A673 (cell line): ENCODE results near the gene PTPRR. TPM values are rescaled to one million over a fixed set of nuclear protein-coding genes. Genes with fewer than 3 reads are reported as not detected.

Source experiments
- BruUV-seq: library from RNA; stranded (reverse); fragments of 400-500 nt; replicated peaks from 2 replicates; lab custom pipeline; 2021; lab: Mats Ljungman, UMichigan
- CTCF ChIA-PET: fragments of 300-600 bp; sonication (Branson Sonifier 250); formaldehyde crosslinking; loops from one replicate; lab custom pipeline; 2022; ENCODE audit warnings: antibody characterized with exemption; lab: Charles Lee
- POLR2A ChIA-PET: fragments of 300-600 bp; sonication (Branson Sonifier 250); formaldehyde crosslinking; loops from one replicate; lab custom pipeline; 2022; ENCODE audit warnings: antibody characterized with exemption; ENCODE audit not compliant: low non-redundant PET; lab: Charles Lee
- DNase-seq: peaks from one replicate; pipeline ENCODE4 v3.0.0-alpha.2; 2015; ENCODE audit warnings: low spot score
- H3K27ac ChIP-seq: fragments of 200-600 bp; sonication (generic); 2 replicates; pipeline ENCODE4 v1.5.1; 2016; ENCODE audit warnings: mixed run types, low read depth, mild to moderate bottlenecking, mixed read lengths, antibody characterized with exemption, low read length; ENCODE audit not compliant: poor library complexity, severe bottlenecking
- H3K27me3 ChIP-seq: fragments of 200-600 bp; sonication (generic); replicated peaks from 2 replicates; pipeline ENCODE4 v1.6.1; 2017; ENCODE audit warnings: mixed run types, low read depth, mild to moderate bottlenecking, mixed read lengths, antibody characterized with exemption, low read length; ENCODE audit not compliant: insufficient read depth, poor library complexity
- H3K36me3 ChIP-seq: fragments of 200-600 bp; sonication (generic); 2 replicates; pipeline ENCODE4 v1.6.1; 2016; ENCODE audit warnings: mixed run types, mild to moderate bottlenecking, mixed read lengths, antibody characterized with exemption, low read length; ENCODE audit not compliant: insufficient read depth, poor library complexity, severe bottlenecking
- H3K4me1 ChIP-seq: fragments of 200-600 bp; sonication (generic); 2 replicates; pipeline ENCODE4 v1.6.1; 2017; ENCODE audit warnings: mixed run types, mild to moderate bottlenecking, mixed read lengths, antibody characterized with exemption, low read length; ENCODE audit not compliant: insufficient read depth, poor library complexity, severe bottlenecking
- H3K4me3 ChIP-seq: fragments of 200-600 bp; sonication (generic); 2 replicates; pipeline ENCODE4 v1.5.1; 2016; ENCODE audit warnings: low read depth, mixed run types, mild to moderate bottlenecking, mixed read lengths, low read length; ENCODE audit not compliant: poor library complexity, severe bottlenecking
- H3K9me3 ChIP-seq: fragments of 200-600 bp; sonication (generic); 2 replicates; pipeline ENCODE4 v1.6.1; 2016; ENCODE audit warnings: mixed run types, low read depth, mild to moderate bottlenecking, mixed read lengths, antibody characterized with exemption, low read length; ENCODE audit not compliant: poor library complexity, severe bottlenecking
- EZH2 ChIP-seq: fragments of 200-600 bp; sonication (generic); IDR thresholded peaks from 2 replicates; pipeline ENCODE4 v1.6.1; 2017; ENCODE audit warnings: borderline replicate concordance, low read depth, mild to moderate bottlenecking, mixed read lengths, antibody characterized with exemption, low read length; ENCODE audit not compliant: poor library complexity, severe bottlenecking
- intact Hi-C: fragments of 100-400 bp; cut with micrococcal nuclease; formaldehyde crosslinking; loops from one replicate; pipeline ENCODE4 v1.10.0; 2022; ENCODE audit not compliant: unreplicated experiment
- total RNA-seq: library from RNA; stranded (reverse); gene quantifications from 2 replicates; pipeline ENCODE4 v1.2.3, GENCODE V29; 2021
- TF ChIP-seq, protein P1 (sequence below): fragments of 300-800, 200-600 bp; sonication (generic); conservative IDR thresholded peaks from 2 replicates; pipeline ENCODE4 v1.5.1; 2017; ENCODE audit warnings: low read depth, mild to moderate bottlenecking, antibody characterized with exemption, low read length, moderate library complexity, mixed read lengths

The PTPRR gene
- total RNA-seq, 1 experiment from 2014 or later: not detected

DNA sequence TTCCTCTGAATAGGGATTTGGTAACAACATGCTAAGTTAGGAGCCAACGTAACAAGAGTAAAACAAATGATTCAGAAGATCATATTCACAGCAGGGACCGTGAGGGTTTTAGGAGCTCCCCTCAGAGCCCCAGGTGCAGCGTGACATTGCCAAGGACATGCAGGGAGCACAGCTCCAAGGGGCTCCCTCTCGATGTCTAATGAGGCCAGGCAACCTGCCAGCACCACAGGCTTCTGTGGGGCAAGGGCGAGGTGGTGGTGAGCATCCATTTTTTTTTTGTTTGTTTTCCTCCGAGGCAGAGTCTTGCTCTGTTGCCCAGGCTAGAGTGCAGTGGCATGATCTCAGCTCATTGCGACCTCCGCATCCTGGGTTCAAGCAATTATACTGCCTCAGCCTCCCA, 188.3 kb downstream of the PTPRR start:
- BruUV-seq: no TSS peak
- POLR2A ChIA-PET: no interaction called here
- CTCF ChIA-PET: interaction anchor here (0.7 kb wide), 1 partner anchor 902 kb away, joined by 3 read pairs; no protein-coding TSS in a partner anchor
- Histone ChIP-seq H3K9me3 (no peaks in the 10 kb centered on the region), H3K27ac (no peak overlapping the region), H3K4me3 (no peak overlapping the region), H3K4me1 (peaks cover 8% of the 10 kb centered on the region), H3K27me3 (no peaks in the 10 kb centered on the region), H3K36me3 (no peaks in the 10 kb centered on the region)
- TF ChIP-seq, protein P1, sequence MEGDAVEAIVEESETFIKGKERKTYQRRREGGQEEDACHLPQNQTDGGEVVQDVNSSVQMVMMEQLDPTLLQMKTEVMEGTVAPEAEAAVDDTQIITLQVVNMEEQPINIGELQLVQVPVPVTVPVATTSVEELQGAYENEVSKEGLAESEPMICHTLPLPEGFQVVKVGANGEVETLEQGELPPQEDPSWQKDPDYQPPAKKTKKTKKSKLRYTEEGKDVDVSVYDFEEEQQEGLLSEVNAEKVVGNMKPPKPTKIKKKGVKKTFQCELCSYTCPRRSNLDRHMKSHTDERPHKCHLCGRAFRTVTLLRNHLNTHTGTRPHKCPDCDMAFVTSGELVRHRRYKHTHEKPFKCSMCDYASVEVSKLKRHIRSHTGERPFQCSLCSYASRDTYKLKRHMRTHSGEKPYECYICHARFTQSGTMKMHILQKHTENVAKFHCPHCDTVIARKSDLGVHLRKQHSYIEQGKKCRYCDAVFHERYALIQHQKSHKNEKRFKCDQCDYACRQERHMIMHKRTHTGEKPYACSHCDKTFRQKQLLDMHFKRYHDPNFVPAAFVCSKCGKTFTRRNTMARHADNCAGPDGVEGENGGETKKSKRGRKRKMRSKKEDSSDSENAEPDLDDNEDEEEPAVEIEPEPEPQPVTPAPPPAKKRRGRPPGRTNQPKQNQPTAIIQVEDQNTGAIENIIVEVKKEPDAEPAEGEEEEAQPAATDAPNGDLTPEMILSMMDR: no peak
- TF ChIP-seq EZH2: no peak
- intact Hi-C loops: loop anchor here (2.0 to 5.0 kb wide), 6 partner anchors 117 to 1015 kb away; no protein-coding TSS in a partner anchor
- DNase-seq: peak; percentile 37

DNA sequence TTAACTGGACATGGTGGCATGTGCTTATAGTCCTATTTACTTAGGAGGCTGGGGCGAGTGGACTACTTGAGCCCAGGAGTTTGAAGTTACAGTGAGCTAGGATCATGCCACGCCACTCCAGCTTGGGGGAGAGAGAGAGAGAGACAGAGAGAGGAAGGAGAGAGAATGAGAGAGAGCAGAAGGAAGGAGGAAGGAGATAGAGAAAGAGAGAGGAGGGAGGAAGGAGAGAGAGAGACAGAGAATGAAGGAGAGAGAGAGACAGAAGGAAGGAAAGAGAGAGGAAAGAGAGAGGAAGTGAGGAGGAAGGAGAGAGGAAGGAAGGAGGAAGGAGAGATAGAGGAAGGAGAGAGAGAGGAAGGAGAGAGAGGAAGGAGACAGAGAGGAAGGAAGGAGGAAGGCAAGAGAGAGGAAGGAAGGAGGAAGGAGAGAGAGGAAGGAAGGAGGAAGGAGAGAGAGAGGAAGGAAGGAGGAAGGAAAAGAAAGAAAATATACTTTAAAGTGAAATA, 189.8 kb downstream of the PTPRR start:
- peaks cover 8% of the 10 kb centered on the region for H3K4me1 ChIP-seq
- no peaks in the 10 kb centered on the region for H3K9me3 ChIP-seq
- intact Hi-C loops: loop anchor here (2.0 to 5.0 kb wide), 4 partner anchors 284 to 1017 kb away; no protein-coding TSS in a partner anchor
- no peak overlapping the region for H3K4me3 ChIP-seq
- no peak for DNase-seq
- no TSS peak for BruUV-seq
- no peak overlapping the region for H3K27ac ChIP-seq
- TF ChIP-seq EZH2: no peak
- TF ChIP-seq, protein P1: no peak
- no peaks in the 10 kb centered on the region for H3K27me3 ChIP-seq
- ChIA-PET CTCF (no interaction called here), POLR2A (no interaction called here)
- H3K36me3 ChIP-seq: no peaks in the 10 kb centered on the region

DNA sequence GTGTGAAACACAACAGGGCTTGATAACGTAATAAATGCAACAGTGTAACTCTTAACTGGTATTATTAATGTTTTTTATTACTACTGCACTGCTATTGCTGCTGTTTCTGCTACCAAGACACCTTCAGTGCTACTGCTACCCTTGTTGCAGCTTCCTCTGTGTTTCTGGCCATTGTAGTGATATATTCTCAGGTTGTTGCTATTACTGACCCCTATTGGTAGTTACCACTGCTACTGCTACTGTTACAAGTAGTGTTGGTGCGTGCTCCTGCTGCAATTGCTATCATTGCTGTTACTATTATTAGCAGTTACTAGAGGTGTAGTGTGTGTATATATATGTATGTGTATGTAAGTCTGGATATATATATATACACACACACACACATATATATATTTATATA, 196.1 kb downstream of the PTPRR start:
- no peak for TF ChIP-seq EZH2
- TF ChIP-seq, protein P1: peak; percentile 54
- Histone ChIP-seq H3K9me3 (no peaks in the 10 kb centered on the region), H3K27ac (no peak overlapping the region), H3K4me3 (no peak overlapping the region), H3K4me1 (peaks cover 11% of the 10 kb centered on the region), H3K27me3 (no peaks in the 10 kb centered on the region), H3K36me3 (no peaks in the 10 kb centered on the region)
- ChIA-PET CTCF (interaction anchor here (0.6 kb wide), 1 partner anchor 134 kb away, joined by 8 read pairs; no protein-coding TSS in a partner anchor), POLR2A (no interaction called here)
- no TSS peak for BruUV-seq
- peak; percentile 33 for DNase-seq
- intact Hi-C loops: no loop called here
